HepG2 (cell line): ENCODE results near the gene ZNF839. TPM values are rescaled to one million over a fixed set of nuclear protein-coding genes. Genes with fewer than 3 reads are reported as not detected.

Experiments used
- AKAP8 ChIP-seq: sonication (generic); formaldehyde crosslinking; IDR thresholded peaks from 2 replicates; pipeline ENCODE4 v1.5.1; 2020; ENCODE audit warnings: mild to moderate bottlenecking, missing genetic modification reagents
- CBX1 ChIP-seq: IDR thresholded peaks from one replicate; pipeline ENCODE4 v1.6.1; 2016; ENCODE audit warnings: antibody characterized with exemption, low read depth
- DMTF1 ChIP-seq: sonication (generic); formaldehyde crosslinking; IDR thresholded peaks from 2 replicates; pipeline ENCODE4 v1.4.0; 2020; ENCODE audit warnings: mild to moderate bottlenecking, missing genetic modification reagents
- ESRRA ChIP-seq: sonication (generic); formaldehyde crosslinking; IDR thresholded peaks from 2 replicates; pipeline ENCODE4 v1.5.1; 2020; ENCODE audit warnings: mild to moderate bottlenecking, low read depth, missing genetic modification reagents
- HDAC6 ChIP-seq: fragments of 200-600 bp; sonication (generic); IDR thresholded peaks from 2 replicates; pipeline ENCODE4 v1.7.0; 2017; ENCODE audit warnings: mild to moderate bottlenecking, antibody characterized with exemption, low read length, low read depth
- LCORL ChIP-seq, 2 experiments: fragments of 450-650 bp in 1 of 2; sonication (generic) in 1 of 2; formaldehyde crosslinking in 1 of 2; IDR thresholded peaks; 2 replicates each; pipeline versions ENCODE4 v1.5.0 to v1.6.1; 2017 to 2020; ENCODE audit warnings: antibody characterized with exemption in 1 of 2, missing genetic modification reagents in 1 of 2
- MED1 ChIP-seq: sonication (generic); formaldehyde crosslinking; IDR thresholded peaks from 2 replicates; pipeline ENCODE4 v1.4.0; 2020; ENCODE audit warnings: missing genetic modification reagents
- SAFB2 ChIP-seq: sonication (generic); formaldehyde crosslinking; IDR thresholded peaks from 2 replicates; pipeline ENCODE4 v1.5.1; 2020; ENCODE audit warnings: missing genetic modification reagents, low read depth, mild to moderate bottlenecking, borderline replicate concordance
- THAP8 ChIP-seq: sonication (generic); formaldehyde crosslinking; IDR thresholded peaks from 2 replicates; pipeline ENCODE4 v1.5.1; 2020; ENCODE audit warnings: missing genetic modification reagents, mild to moderate bottlenecking, borderline replicate concordance
- ZFP62 ChIP-seq: sonication (generic); formaldehyde crosslinking; IDR thresholded peaks from 2 replicates; pipeline ENCODE4 v1.4.0; 2020; ENCODE audit warnings: missing genetic modification reagents
- ZNF160 ChIP-seq: sonication (generic); formaldehyde crosslinking; IDR thresholded peaks from 2 replicates; pipeline ENCODE4 v1.8.0; 2022; ENCODE audit warnings: mild to moderate bottlenecking, inconsistent platforms, missing genetic modification reagents
- polyA plus RNA-seq, 8 experiments: library from polyadenylated mRNA; depleted of rRNA in 3 of 8; stranded (reverse) in 7 of 8; unstranded in 1 of 8; fragments of >200 nt; fragmentation: Illumina TruSeq in 4 of 8; extraction: Trizol in 4 of 8; gene quantifications; 2 replicates each; pipeline versions ENCODE4 v1.2.1 to v1.2.3, GENCODE V29; 2011 to 2016; ENCODE audit warnings: low read depth in 4 of 8, missing spikeins in 1 of 8, mixed read lengths in 1 of 8; ENCODE audit not compliant: insufficient read depth in 1 of 8
- total RNA-seq, 5 experiments: library from RNA; depleted of rRNA; stranded (reverse); fragments of >200 nt; fragmentation: Illumina TruSeq; extraction: Trizol; gene quantifications; 2 replicates each; pipeline ENCODE4 v1.2.3, GENCODE V29; 2016; ENCODE audit warnings: low read depth in 1 of 5
- TF ChIP-seq, protein P1 (sequence below): sonication (generic); formaldehyde crosslinking; IDR thresholded peaks from 2 replicates; pipeline ENCODE4 v1.8.1; 2023; ENCODE audit warnings: missing genetic modification reagents, mild to moderate bottlenecking, borderline replicate concordance
- TF ChIP-seq, protein P2 (sequence below): sonication (generic); formaldehyde crosslinking; IDR thresholded peaks from 2 replicates; pipeline ENCODE4 v1.4.0; 2020; ENCODE audit warnings: missing genetic modification reagents
- TF ChIP-seq, protein P3 (sequence below): sonication (generic); formaldehyde crosslinking; IDR thresholded peaks from 2 replicates; pipeline ENCODE4 v1.8.1; 2023; ENCODE audit warnings: mild to moderate bottlenecking, missing genetic modification reagents, borderline replicate concordance
- TF ChIP-seq, protein P4 (sequence below), 2 experiments: sonication (generic) in 1 of 2; formaldehyde crosslinking in 1 of 2; IDR thresholded peaks; 2 replicates each; pipeline versions ENCODE4 v1.5.1 to v1.6.1; 2011 to 2020; ENCODE audit warnings: borderline replicate concordance in 1 of 2, low read depth in 1 of 2, low read length in 1 of 2, mild to moderate bottlenecking in 1 of 2, missing genetic modification reagents in 1 of 2, moderate library complexity in 1 of 2
- TF ChIP-seq, protein P5 (sequence below): sonication (generic); formaldehyde crosslinking; IDR thresholded peaks from 2 replicates; pipeline ENCODE4 v1.8.1; 2023; ENCODE audit warnings: mild to moderate bottlenecking, missing genetic modification reagents
- TF ChIP-seq, protein P6 (sequence below): sonication (generic); formaldehyde crosslinking; IDR thresholded peaks from 2 replicates; pipeline ENCODE4 v1.8.0; 2022; ENCODE audit warnings: mild to moderate bottlenecking, missing genetic modification reagents, borderline replicate concordance

ZNF839 gene
- total and polyA plus RNA-seq, 2 of the 13 experiments (the other 11 are each of a cell fraction or from before 2014, with no cell fraction given) = 11.1 to 12.8 TPM

- no peak for TF ChIP-seq AKAP8 (CRISPR knock-in tag)
- TF ChIP-seq, protein P1, sequence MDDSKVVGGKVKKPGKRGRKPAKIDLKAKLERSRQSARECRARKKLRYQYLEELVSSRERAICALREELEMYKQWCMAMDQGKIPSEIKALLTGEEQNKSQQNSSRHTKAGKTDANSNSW (CRISPR knock-in tag) = no peak
- TF ChIP-seq, protein P2, sequence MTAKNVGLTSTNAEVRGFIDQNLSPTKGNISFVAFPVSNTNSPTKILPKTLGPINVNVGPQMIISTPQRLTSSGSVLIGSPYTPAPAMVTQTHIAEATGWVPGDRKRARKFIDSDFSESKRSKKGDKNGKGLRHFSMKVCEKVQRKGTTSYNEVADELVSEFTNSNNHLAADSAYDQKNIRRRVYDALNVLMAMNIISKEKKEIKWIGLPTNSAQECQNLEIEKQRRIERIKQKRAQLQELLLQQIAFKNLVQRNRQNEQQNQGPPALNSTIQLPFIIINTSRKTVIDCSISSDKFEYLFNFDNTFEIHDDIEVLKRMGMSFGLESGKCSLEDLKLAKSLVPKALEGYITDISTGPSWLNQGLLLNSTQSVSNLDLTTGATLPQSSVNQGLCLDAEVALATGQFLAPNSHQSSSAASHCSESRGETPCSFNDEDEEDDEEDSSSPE (CRISPR knock-in tag) = peak; percentile 23; the same call in 1 of the 2 replicates
- TF ChIP-seq MED1 (CRISPR knock-in tag) = peak; percentile 75
- TF ChIP-seq, protein P3, sequence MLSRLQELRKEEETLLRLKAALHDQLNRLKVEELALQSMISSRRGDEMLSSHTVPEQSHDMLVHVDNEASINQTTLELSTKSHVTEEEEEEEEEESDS = no peak
- TF ChIP-seq LCORL (IDR thresholded peaks at IDR 0.05) = no peak
- peak; percentile 68; the same call in 1 of the 2 replicates for TF ChIP-seq LCORL (CRISPR knock-in tag; IDR thresholded peaks at IDR 0.05)
- TF ChIP-seq, protein P4, sequence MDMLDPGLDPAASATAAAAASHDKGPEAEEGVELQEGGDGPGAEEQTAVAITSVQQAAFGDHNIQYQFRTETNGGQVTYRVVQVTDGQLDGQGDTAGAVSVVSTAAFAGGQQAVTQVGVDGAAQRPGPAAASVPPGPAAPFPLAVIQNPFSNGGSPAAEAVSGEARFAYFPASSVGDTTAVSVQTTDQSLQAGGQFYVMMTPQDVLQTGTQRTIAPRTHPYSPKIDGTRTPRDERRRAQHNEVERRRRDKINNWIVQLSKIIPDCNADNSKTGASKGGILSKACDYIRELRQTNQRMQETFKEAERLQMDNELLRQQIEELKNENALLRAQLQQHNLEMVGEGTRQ (IDR thresholded peaks at IDR 0.05; ENCODE audit: low read depth, low read length) = no peak
- TF ChIP-seq, protein P4 (CRISPR knock-in tag; IDR thresholded peaks at IDR 0.05; ENCODE audit: borderline replicate concordance) = no peak
- TF ChIP-seq HDAC6 = no peak
- no peak for TF ChIP-seq ZFP62 (CRISPR knock-in tag)
- peak; percentile 72 for TF ChIP-seq ESRRA
- peak; percentile 97; the same call in 1 of the 2 replicates for TF ChIP-seq THAP8 (CRISPR knock-in tag)
- TF ChIP-seq DMTF1 (CRISPR knock-in tag) = no peak
- TF ChIP-seq SAFB2 (CRISPR knock-in tag) = no peak
- TF ChIP-seq CBX1 = no peak
- peak; percentile 71 for TF ChIP-seq ZNF160 (CRISPR knock-in tag)
- TF ChIP-seq, protein P5, sequence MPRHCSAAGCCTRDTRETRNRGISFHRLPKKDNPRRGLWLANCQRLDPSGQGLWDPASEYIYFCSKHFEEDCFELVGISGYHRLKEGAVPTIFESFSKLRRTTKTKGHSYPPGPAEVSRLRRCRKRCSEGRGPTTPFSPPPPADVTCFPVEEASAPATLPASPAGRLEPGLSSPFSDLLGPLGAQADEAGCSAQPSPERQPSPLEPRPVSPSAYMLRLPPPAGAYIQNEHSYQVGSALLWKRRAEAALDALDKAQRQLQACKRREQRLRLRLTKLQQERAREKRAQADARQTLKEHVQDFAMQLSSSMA (CRISPR knock-in tag) = 0 out of 2 replicates have a peak, but pooled peaks have one; percentile 17
- TF ChIP-seq, protein P6, sequence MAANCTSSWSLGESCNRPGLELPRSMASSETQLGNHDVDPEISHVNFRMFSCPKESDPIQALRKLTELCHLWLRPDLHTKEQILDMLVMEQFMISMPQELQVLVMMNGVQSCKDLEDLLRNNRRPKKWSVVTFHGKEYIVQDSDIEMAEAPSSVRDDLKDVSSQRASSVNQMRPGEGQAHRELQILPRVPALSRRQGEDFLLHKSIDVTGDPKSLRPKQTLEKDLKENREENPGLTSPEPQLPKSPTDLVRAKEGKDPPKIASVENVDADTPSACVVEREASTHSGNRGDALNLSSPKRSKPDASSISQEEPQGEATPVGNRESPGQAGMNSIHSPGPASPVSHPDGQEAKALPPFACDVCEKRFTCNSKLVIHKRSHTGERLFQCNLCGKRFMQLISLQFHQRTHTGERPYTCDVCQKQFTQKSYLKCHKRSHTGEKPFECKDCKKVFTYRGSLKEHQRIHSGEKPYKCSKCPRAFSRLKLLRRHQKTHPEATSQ = no peak
Measured at GRCh38 chr14:102316743-102317563, 2.6 kb upstream of the ZNF839 start (continued).
